H9 (cell line): Measurements from ENCODE around the gene ANKRD49. TPM values are rescaled to one million over a fixed set of nuclear protein-coding genes. Genes with fewer than 3 reads are reported as not detected.

Source experiments
- DNase-seq: peaks from one replicate; pipeline ENCODE4 v3.0.0-alpha.2; 2017
- H2AFZ ChIP-seq: one replicate; pipeline ENCODE4 v1.6.1; 2013; ENCODE audit warnings: mild to moderate bottlenecking, low read length, control low read depth, moderate library complexity
- H2AK5ac ChIP-seq: 2 replicates; pipeline ENCODE4 v1.6.1; 2013; ENCODE audit warnings: low read length, control low read depth, mixed read lengths; ENCODE audit not compliant: insufficient read length
- H2BK120ac ChIP-seq: one replicate; pipeline ENCODE4 v1.6.1; 2013; ENCODE audit warnings: low read depth, mild to moderate bottlenecking, low read length, control low read depth, inconsistent platforms; ENCODE audit not compliant: poor library complexity, severe bottlenecking
- H2BK12ac ChIP-seq: 2 replicates; pipeline ENCODE4 v1.6.1; 2013; ENCODE audit warnings: low read length, control low read depth, mixed read lengths, low read depth; ENCODE audit not compliant: insufficient read length
- H2BK15ac ChIP-seq: 2 replicates; pipeline ENCODE4 v1.6.1; 2013; ENCODE audit warnings: low read depth, low read length, control low read depth
- H2BK20ac ChIP-seq: one replicate; pipeline ENCODE4 v1.6.1; 2013; ENCODE audit warnings: low read depth, mild to moderate bottlenecking, low read length, control low read depth, inconsistent platforms; ENCODE audit not compliant: poor library complexity, severe bottlenecking
- H2BK5ac ChIP-seq: 2 replicates; pipeline ENCODE4 v1.6.1; 2013; ENCODE audit warnings: low read length, control low read depth, mixed read lengths; ENCODE audit not compliant: insufficient read length
- H3K14ac ChIP-seq: 2 replicates; pipeline ENCODE4 v1.6.1; 2013; ENCODE audit warnings: low read length, control low read depth; ENCODE audit not compliant: insufficient read depth
- H3K18ac ChIP-seq: 2 replicates; pipeline ENCODE4 v1.6.1; 2013; ENCODE audit warnings: low read depth, mild to moderate bottlenecking, mixed read lengths, low read length, control low read depth; ENCODE audit not compliant: insufficient read length
- H3K23ac ChIP-seq: 2 replicates; pipeline ENCODE4 v1.6.1; 2013; ENCODE audit warnings: low read length, control low read depth, mixed read lengths, low read depth; ENCODE audit not compliant: insufficient read length
- H3K23me2 ChIP-seq: 2 replicates; pipeline ENCODE4 v1.6.1; 2013; ENCODE audit warnings: low read depth, mild to moderate bottlenecking, mixed read lengths, low read length, control low read depth; ENCODE audit not compliant: insufficient read length, poor library complexity, severe bottlenecking
- H3K27ac ChIP-seq: 2 replicates; pipeline ENCODE4 v1.5.1; 2013; ENCODE audit warnings: low read length, control low read depth, mixed read lengths, low read depth; ENCODE audit not compliant: insufficient read length
- H3K27me3 ChIP-seq: 2 replicates; pipeline ENCODE4 v1.6.1; 2013; ENCODE audit warnings: low read length, control low read depth, inconsistent platforms; ENCODE audit not compliant: insufficient read depth
- H3K4ac ChIP-seq: 2 replicates; pipeline ENCODE4 v1.6.1; 2013; ENCODE audit warnings: low read depth, mild to moderate bottlenecking, control low read depth, inconsistent platforms, low read length, moderate library complexity
- H3K4me1 ChIP-seq: 2 replicates; pipeline ENCODE4 v1.6.1; 2013; ENCODE audit warnings: low read length, control low read depth, inconsistent platforms; ENCODE audit not compliant: insufficient read depth
- H3K4me2 ChIP-seq: 2 replicates; pipeline ENCODE4 v1.6.1; 2013; ENCODE audit warnings: low read length, control low read depth, mixed read lengths; ENCODE audit not compliant: insufficient read length, insufficient read depth
- H3K56ac ChIP-seq: 2 replicates; pipeline ENCODE4 v1.6.1; 2013; ENCODE audit warnings: low read depth, mild to moderate bottlenecking, mixed read lengths, low read length, control low read depth; ENCODE audit not compliant: insufficient read length
- H3K79me1 ChIP-seq: 2 replicates; pipeline ENCODE4 v1.6.1; 2013; ENCODE audit warnings: low read depth, mild to moderate bottlenecking, moderate library complexity, low read length, control low read depth, inconsistent platforms; ENCODE audit not compliant: insufficient read depth, poor library complexity, severe bottlenecking
- H3K79me2 ChIP-seq: 2 replicates; pipeline ENCODE4 v1.6.1; 2013; ENCODE audit warnings: low read length, control low read depth, inconsistent platforms; ENCODE audit not compliant: insufficient read depth
- H3K9ac ChIP-seq: 2 replicates; pipeline ENCODE4 v1.6.1; 2013; ENCODE audit warnings: low read length, control low read depth, mixed read lengths; ENCODE audit not compliant: insufficient read length; ENCODE audit errors: extremely low read depth
- H3K9me3 ChIP-seq: one replicate; pipeline ENCODE4 v1.6.1; 2013; ENCODE audit warnings: low read depth, low read length, inconsistent platforms; ENCODE audit not compliant: control insufficient read depth
- H3T11ph ChIP-seq: one replicate; pipeline ENCODE4 v1.6.1; 2013; ENCODE audit warnings: mild to moderate bottlenecking, low read length, control low read depth, inconsistent platforms
- H4K20me1 ChIP-seq: one replicate; pipeline ENCODE4 v1.6.1; 2013; ENCODE audit not compliant: control insufficient read depth, insufficient read length, insufficient read depth
- H4K5ac ChIP-seq: 2 replicates; pipeline ENCODE4 v1.6.1; 2013; ENCODE audit warnings: low read depth, mild to moderate bottlenecking, mixed read lengths, low read length, control low read depth; ENCODE audit not compliant: insufficient read length
- H4K8ac ChIP-seq: replicated peaks from 2 replicates; pipeline ENCODE4 v1.6.1; 2013; ENCODE audit warnings: low read length, control low read depth, mixed read lengths, low read depth; ENCODE audit not compliant: insufficient read length
- H4K91ac ChIP-seq: 2 replicates; pipeline ENCODE4 v1.6.1; 2013; ENCODE audit warnings: low read depth, mild to moderate bottlenecking, moderate library complexity, mixed read lengths, low read length, control low read depth; ENCODE audit not compliant: insufficient read length
- H3K27ac Mint-ChIP-seq, 3 experiments: 2 replicates in 2 of 3; 3 replicates in 1 of 3; pipeline ENCODE4 v1.8.0; 2020 to 2021; ENCODE audit warnings: mixed read lengths in 3 of 3, mild to moderate bottlenecking in 1 of 3, moderate library complexity in 1 of 3
- H3K27me3 Mint-ChIP-seq: 2 replicates; pipeline ENCODE4 v1.8.0; 2021; ENCODE audit warnings: low read depth, mild to moderate bottlenecking, moderate library complexity, mixed read lengths
- H3K36me3 Mint-ChIP-seq, 3 experiments: 2 replicates in 2 of 3; 3 replicates in 1 of 3; pipeline ENCODE4 v1.8.0; 2020 to 2021; ENCODE audit warnings: low read depth in 3 of 3, mixed read lengths in 3 of 3; ENCODE audit not compliant: insufficient read depth in 1 of 3
- H3K4me1 Mint-ChIP-seq, 2 experiments: 2 replicates each; pipeline ENCODE4 v1.8.0; 2020; ENCODE audit warnings: mixed read lengths in 2 of 2
- H3K4me3 Mint-ChIP-seq, 2 experiments: 2 replicates in 1 of 2; 3 replicates in 1 of 2; pipeline ENCODE4 v1.8.0; 2020 to 2021; ENCODE audit warnings: mild to moderate bottlenecking in 2 of 2, mixed read lengths in 2 of 2, moderate library complexity in 1 of 2
- H3K9me3 Mint-ChIP-seq, 2 experiments: 2 replicates in 1 of 2; 3 replicates in 1 of 2; pipeline ENCODE4 v1.8.0; 2020; ENCODE audit warnings: mild to moderate bottlenecking in 2 of 2, mixed read lengths in 2 of 2, moderate library complexity in 1 of 2
- whole genome bisulfite sequencing: extraction: QIAGEN DNeasy Blood & Tissue Kit; methylation state at CpG from one replicate; pipeline ENCODE4 v1.1.7; 2013; ENCODE audit warnings: missing lambda C conversion rate, low lambda C conversion rate, mixed read lengths; ENCODE audit not compliant: insufficient read length; ENCODE audit errors: extremely low coverage; 5-methylcytosine and 5-hydroxymethylcytosine counted together
- total RNA-seq: library from RNA; stranded (reverse); gene quantifications from 2 replicates; pipeline ENCODE4 v1.2.1, GENCODE V29; 2021
- TF ChIP-seq, protein P1 (sequence below): fragments of 200-600 bp; sonication (generic); conservative IDR thresholded peaks from 3 replicates; pipeline ENCODE4 v1.8.0; 2021; ENCODE audit warnings: antibody characterized with exemption, mild to moderate bottlenecking

The ANKRD49 gene
- total RNA-seq, 1 experiment from 2014 or later: 13.8 TPM

DNA sequence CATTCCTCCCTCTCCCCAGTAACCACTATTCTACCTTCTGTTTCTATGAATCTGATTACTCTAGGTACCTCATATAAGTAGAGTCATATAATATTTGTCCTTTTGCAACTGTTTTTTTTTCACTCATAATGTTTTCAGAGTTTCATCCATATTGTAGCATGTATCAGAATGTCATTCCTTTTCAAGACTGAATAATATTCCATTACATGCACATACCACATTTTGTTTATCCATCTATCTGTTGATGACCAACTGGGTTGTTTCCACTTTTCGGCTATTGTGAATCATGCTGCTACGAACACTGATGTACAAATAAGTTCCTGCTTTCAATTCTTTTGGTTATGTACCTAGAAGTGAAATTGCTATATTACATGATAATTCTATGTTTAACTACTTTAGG is 40.8 kb upstream of the ANKRD49 start:
- Histone ChIP-seq H4K20me1 (no peaks in the 10 kb centered on the region), H4K8ac (no peak overlapping the region), H3K23me2 (no peaks in the 10 kb centered on the region), H2AK5ac (no peak overlapping the region), H2BK5ac (no peak overlapping the region), H2BK120ac (no peak overlapping the region), H3K9ac (no peak overlapping the region), H3K4me2 (no peak overlapping the region), H3K27ac (no peak overlapping the region), H3K79me2 (no peaks in the 10 kb centered on the region), H3K18ac (no peak overlapping the region), H3K14ac (no peak overlapping the region), H3K79me1 (no peaks in the 10 kb centered on the region), H3K9me3 (no peaks in the 10 kb centered on the region), H2BK20ac (no peak overlapping the region), H3K27me3 (no peaks in the 10 kb centered on the region), H2BK12ac (no peak overlapping the region), H4K5ac (no peak overlapping the region), H3K56ac (no peak overlapping the region), H4K91ac (no peak overlapping the region), H3K4me1 (no peaks in the 10 kb centered on the region), H2BK15ac (no peak overlapping the region), H3K4ac (no peak overlapping the region), H3K23ac (no peak overlapping the region), H3T11ph (no peak overlapping the region), H2AFZ (no peak overlapping the region)
- TF ChIP-seq, protein P1, sequence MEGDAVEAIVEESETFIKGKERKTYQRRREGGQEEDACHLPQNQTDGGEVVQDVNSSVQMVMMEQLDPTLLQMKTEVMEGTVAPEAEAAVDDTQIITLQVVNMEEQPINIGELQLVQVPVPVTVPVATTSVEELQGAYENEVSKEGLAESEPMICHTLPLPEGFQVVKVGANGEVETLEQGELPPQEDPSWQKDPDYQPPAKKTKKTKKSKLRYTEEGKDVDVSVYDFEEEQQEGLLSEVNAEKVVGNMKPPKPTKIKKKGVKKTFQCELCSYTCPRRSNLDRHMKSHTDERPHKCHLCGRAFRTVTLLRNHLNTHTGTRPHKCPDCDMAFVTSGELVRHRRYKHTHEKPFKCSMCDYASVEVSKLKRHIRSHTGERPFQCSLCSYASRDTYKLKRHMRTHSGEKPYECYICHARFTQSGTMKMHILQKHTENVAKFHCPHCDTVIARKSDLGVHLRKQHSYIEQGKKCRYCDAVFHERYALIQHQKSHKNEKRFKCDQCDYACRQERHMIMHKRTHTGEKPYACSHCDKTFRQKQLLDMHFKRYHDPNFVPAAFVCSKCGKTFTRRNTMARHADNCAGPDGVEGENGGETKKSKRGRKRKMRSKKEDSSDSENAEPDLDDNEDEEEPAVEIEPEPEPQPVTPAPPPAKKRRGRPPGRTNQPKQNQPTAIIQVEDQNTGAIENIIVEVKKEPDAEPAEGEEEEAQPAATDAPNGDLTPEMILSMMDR: no peak
- H3K9me3 Mint-ChIP-seq: no peaks in the 10 kb centered on the region
- H3K4me1 Mint-ChIP-seq: no peaks in the 10 kb centered on the region
- no peak overlapping the region for H3K27ac Mint-ChIP-seq
- no peak for DNase-seq
- H3K4me3 Mint-ChIP-seq: no peak overlapping the region
- no CpG with 5 or more reads among the region's 2 CpGs for WGBS
- peaks cover 4 to 22% (median 20%) of the 10 kb centered on the region in 3 experiments; a peak in 6 of 7 replicates for H3K36me3 Mint-ChIP-seq
- H3K27me3 Mint-ChIP-seq: no peaks in the 10 kb centered on the region
